GM20431 (cell line): Measurements from ENCODE around the gene CARHSP1.
"Not testable (repeated sequence)": the region's sequence is repeated elsewhere in the genome, so short reads cannot be mapped to it uniquely, and the experiment has no call there.

Source experiments
- in situ Hi-C: fragments of 300-500 bp; cut with MseI, MboI; formaldehyde crosslinking; loops from one replicate; pipeline ENCODE4 v1.15.0; 2020; ENCODE audit warnings: low sequenced_read_pairs; ENCODE audit not compliant: unreplicated experiment

The CARHSP1 gene

DNA sequence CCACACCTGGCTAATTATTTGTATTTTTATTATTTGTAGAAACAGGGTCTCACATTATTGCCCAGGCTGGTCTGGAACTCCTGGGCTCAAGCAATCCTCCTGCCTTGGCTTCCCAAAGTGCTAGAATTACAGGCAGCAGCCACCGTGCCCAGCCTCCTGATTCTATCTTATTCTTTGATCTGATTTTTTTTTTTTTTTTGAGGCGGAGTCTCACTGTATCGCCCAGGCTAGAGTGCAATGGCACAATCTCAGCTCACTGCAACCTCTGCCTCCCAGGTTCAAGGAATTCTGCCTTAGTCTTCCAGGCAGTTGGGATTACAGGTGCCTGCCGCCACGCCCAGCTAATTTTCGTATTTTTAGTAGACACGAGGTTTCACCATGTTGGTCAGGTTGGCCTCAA lies 6.5 kb upstream of the CARHSP1 start:
- in situ Hi-C loops = loop anchor here (25.0 kb wide), 2 partner anchors 213 to 313 kb away; partner anchors contain the start of gene ABAT

GRCh38 chr16:8874388-8874787 lies 5.6 kb upstream of the CARHSP1 start:
- in situ Hi-C loops = no loop called here

DNA sequence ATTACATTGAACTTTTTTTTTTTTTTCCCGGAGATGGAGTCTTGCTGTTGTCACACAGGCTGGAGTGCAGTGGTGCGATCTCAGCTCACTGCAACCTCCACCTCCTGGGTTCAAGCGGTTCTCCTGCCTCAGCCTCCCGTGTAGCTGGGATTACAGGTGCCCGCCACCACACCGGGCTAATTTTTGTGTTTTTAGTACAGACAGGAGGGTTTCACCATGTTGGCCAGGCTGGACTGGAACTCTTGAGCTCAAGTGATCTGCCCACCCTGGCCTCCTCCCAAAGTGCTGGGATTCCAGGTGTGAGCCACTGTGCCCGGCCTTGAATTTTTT lies 5.0 kb upstream of the CARHSP1 start:
- in situ Hi-C loops = not testable (repeated sequence)

- in situ Hi-C loops = no loop called here
Observed at GRCh38 chr16:8872967-8873865, 4.4 kb upstream of the CARHSP1 start.

DNA sequence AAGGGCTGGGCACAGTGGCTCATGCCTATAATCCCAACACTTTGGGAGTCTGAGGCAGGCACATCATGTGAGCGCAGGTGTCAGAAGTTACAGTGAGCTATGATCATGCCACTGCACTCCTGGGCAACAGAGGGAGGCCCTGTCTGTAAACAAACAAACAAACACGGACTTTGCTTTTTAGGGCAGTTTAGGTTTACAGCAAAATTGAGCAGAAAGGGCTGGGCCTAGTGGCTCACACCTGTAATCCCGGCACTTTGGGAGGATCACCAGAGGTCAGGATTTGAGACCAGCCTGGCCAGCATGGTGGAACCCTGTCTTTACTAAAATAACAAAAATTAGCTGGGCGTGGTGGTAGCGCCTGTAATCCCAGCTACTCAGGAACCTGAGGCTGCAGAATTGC lies 3.3 kb upstream of the CARHSP1 start:
- in situ Hi-C loops = no loop called here

- in situ Hi-C loops = not testable (repeated sequence)
Observed at GRCh38 chr16:8869988-8870241, 1.1 kb upstream of the CARHSP1 start.

DNA sequence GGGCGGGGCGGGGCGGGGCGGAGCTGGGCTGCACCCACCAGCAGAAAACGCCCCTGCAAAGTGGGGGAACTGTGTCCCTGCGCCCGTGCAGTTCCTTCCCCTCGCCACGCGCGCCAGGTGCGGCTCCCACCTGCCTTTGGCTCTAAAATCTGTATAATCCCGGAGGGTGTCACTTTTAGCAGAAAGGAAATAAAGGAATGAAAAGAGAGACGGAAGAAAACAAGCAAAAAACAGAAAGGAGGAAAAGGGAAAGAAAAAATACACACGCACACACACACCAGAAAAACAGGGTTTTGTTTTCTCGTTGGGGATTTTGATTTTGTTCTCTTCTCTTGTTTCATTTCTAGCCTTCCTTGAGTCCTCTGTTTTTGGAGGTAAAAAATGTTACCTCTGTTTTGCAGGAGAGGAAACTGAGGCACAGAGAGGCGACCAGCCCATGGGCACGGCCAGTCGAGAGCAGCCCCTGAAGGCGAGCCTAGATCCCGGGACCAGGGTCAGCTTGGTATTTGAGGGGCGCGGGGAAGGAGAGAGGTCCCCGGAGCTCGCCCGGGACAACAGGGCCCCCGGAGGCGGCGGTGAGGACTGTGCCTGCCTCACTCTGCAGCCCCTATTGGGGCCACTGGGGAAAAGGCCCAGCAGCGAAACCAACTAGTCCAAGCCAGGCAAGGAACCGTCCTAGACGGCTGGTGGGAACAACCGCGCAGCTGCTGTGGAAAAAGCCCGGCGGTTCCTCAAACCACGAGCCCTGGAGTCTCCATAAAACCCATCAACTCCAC lies 594 bp upstream of the CARHSP1 start:
- in situ Hi-C loops = no loop called here

GRCh38 chr16:8867932-8868415 lies 832 bp downstream of the CARHSP1 start:
- in situ Hi-C loops = no loop called here

GRCh38 chr16:8867216-8867931 lies 1.4 kb downstream of the CARHSP1 start:
- in situ Hi-C loops = no loop called here

DNA sequence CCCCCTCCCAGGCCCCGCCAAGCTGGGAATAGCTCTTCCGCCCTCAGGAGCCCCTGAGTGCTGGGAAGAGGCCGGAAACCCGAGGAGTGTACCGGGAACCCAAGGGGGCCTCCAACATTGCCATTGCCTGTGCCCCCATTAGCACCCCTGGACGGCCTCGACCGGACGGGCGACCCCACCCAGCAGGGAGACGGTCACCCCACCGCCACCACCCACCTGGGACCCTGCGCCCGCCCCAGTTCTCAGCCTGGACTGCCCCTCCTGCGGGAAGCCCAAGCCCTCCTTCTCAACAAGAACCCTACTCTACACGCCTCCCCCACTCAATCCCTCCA lies 2.0 kb downstream of the CARHSP1 start:
- in situ Hi-C loops = no loop called here

GRCh38 chr16:8866118-8866883 lies 2.5 kb downstream of the CARHSP1 start:
- in situ Hi-C loops = no loop called here

DNA sequence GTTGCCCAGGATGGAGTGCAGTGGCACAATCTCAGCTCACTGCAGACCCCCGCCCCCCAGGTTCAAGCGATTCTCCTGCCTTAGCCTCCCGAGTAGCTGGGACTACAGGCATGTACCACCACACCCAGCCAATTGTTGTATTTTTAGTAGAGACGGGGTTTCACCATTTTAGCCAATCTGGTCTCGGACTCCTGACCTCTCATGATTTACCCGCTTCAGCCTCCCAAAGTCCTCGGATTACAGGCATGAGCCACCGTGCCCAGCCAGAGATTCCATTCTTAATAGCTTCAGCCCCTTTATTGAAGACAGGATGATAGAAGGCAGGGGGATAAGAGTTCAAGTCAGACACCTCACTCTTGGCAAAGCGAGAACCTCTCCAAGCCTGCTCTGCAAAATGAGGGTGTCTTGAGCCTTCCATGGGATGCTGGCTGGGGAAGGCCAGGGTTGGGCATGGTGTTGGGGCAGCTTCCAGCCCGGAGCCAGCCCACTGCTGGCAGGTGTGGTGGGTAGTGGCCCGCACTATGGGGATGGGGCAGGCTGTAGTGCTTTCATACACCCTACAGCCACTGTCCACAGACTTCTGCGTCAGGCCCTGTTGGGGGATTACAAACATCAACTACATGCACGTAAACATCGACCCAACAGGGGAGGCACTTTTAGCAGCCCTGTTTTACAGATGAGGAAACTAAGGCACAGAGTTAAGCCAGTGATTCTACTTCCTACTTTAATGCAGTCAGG lies 3.5 kb downstream of the CARHSP1 start:
- in situ Hi-C loops = no loop called here

- in situ Hi-C loops = no loop called here
Observed at GRCh38 chr16:8864480-8865110, 4.2 kb downstream of the CARHSP1 start.

GRCh38 chr16:8863594-8864424 lies 5.0 kb downstream of the CARHSP1 start:
- in situ Hi-C loops = no loop called here

- in situ Hi-C loops = no loop called here
Observed at GRCh38 chr16:8862309-8863130, 6.3 kb downstream of the CARHSP1 start.

DNA sequence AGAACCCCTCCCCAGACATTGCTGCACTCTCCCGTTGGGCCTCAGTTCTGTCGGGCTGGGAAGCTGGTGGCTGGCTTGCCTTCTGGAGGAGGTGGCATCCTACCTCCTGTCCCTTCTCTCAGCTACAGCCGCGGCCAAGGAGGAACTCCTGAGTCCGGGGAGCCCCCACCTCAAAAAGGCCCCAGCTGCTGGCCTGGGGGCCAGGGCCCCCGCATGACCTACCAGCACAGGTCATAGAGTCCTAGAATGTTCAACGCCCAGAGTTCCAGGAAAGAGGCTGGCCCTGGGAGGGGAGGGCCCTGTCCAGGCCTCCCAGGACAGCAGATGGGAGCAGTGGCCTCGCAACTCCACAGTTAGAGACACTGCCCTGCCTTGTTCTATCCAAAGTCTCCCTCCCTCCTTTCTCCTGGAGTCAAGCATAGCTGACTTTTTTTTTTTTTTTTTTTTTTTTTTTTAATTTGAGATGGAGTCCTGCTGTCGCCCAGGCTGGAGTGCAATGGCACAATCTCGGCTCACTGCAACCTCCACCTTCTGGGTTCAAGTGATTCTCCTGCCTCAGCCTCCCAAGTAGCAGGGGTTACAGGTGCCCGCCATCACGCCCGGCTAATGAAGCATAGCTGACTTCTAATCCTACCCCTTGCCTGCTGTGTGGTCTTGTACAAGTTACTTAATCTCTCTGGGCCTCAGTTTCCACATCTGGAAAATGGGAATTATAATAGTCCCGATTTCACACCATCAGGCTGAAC lies 7.1 kb downstream of the CARHSP1 start:
- in situ Hi-C loops = no loop called here
